Measurements from ENCODE around the gene TTLL9.
"Not testable (repeated sequence)": the region's sequence is repeated elsewhere in the genome, so short reads cannot be mapped to it uniquely, and the experiment has no call there.

Gene TTLL9

GRCh38 chr20:31824554-31825313, 45.7 kb upstream of the TTLL9 start:
- Histone ChIP-seq H3K27me3 (replicated peaks) (no peaks in the 10 kb centered on the region), H3K27ac (no peak overlapping the region), H3K4me3 (ENCODE audit: low read depth, low read length) (no peak overlapping the region), H3K36me3 (replicated peaks) (no peaks in the 10 kb centered on the region)
- in situ Hi-C loops (cut with HindIII; ENCODE audit: low pct_ligation_motif_present, low sequenced_read_pairs), result no loop called here
- TF ChIP-seq, protein P1, sequence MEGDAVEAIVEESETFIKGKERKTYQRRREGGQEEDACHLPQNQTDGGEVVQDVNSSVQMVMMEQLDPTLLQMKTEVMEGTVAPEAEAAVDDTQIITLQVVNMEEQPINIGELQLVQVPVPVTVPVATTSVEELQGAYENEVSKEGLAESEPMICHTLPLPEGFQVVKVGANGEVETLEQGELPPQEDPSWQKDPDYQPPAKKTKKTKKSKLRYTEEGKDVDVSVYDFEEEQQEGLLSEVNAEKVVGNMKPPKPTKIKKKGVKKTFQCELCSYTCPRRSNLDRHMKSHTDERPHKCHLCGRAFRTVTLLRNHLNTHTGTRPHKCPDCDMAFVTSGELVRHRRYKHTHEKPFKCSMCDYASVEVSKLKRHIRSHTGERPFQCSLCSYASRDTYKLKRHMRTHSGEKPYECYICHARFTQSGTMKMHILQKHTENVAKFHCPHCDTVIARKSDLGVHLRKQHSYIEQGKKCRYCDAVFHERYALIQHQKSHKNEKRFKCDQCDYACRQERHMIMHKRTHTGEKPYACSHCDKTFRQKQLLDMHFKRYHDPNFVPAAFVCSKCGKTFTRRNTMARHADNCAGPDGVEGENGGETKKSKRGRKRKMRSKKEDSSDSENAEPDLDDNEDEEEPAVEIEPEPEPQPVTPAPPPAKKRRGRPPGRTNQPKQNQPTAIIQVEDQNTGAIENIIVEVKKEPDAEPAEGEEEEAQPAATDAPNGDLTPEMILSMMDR (IDR thresholded peaks at IDR 0.05; ENCODE audit: low read depth, low read length, missing control alignments), result no peak
- DNase-seq, result no peak

GRCh38 chr20:31826074-31826473, 44.4 kb upstream of the TTLL9 start:
- DNase-seq, result no peak
- H3K36me3 ChIP-seq (replicated peaks), result no peaks in the 10 kb centered on the region
- TF ChIP-seq, protein P1 (IDR thresholded peaks at IDR 0.05; ENCODE audit: low read depth, low read length, missing control alignments), result no peak
- H3K27me3 ChIP-seq (replicated peaks), result no peaks in the 10 kb centered on the region
- in situ Hi-C loops (cut with HindIII; ENCODE audit: low pct_ligation_motif_present, low sequenced_read_pairs), result no loop called here
- no peak overlapping the region for H3K27ac ChIP-seq
- no peak overlapping the region for H3K4me3 ChIP-seq (ENCODE audit: low read depth, low read length)

DNA sequence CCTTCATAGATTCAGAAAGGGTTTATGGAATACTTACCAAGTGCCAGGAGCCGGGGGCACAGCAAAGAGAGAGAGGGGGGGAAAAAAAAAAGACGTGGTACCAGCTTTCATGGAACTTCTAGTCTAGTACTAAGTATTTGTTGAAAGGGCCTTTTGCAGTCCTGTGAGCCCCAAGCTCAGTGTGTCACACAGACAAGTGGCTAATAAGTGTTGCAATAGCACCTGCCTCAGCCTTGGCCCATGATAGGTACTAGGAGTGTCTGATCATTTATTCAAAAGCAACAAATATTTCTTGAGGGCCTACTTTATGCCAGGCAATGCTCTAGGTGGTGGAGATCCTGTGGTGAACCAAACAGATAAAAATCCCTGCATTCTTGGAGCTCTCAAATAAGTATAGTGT, 43.4 kb upstream of the TTLL9 start:
- TF ChIP-seq, protein P1 (IDR thresholded peaks at IDR 0.05; ENCODE audit: low read depth, low read length, missing control alignments), result no peak
- Histone ChIP-seq H3K27ac (no peak overlapping the region), H3K27me3 (replicated peaks) (no peaks in the 10 kb centered on the region), H3K4me3 (ENCODE audit: low read depth, low read length) (no peak overlapping the region), H3K36me3 (replicated peaks) (no peaks in the 10 kb centered on the region)
- in situ Hi-C loops (cut with HindIII; ENCODE audit: low pct_ligation_motif_present, low sequenced_read_pairs), result no loop called here
- DNase-seq, result no peak

- H3K27me3 ChIP-seq (replicated peaks); H3K27ac ChIP-seq; H3K36me3 ChIP-seq (replicated peaks); DNase-seq; in situ Hi-C loops (cut with HindIII; ENCODE audit: low pct_ligation_motif_present, low sequenced_read_pairs); H3K4me3 ChIP-seq (ENCODE audit: low read depth, low read length): not testable (repeated sequence)
Measured at GRCh38 chr20:31828016-31828415, 42.4 kb upstream of the TTLL9 start.

DNA sequence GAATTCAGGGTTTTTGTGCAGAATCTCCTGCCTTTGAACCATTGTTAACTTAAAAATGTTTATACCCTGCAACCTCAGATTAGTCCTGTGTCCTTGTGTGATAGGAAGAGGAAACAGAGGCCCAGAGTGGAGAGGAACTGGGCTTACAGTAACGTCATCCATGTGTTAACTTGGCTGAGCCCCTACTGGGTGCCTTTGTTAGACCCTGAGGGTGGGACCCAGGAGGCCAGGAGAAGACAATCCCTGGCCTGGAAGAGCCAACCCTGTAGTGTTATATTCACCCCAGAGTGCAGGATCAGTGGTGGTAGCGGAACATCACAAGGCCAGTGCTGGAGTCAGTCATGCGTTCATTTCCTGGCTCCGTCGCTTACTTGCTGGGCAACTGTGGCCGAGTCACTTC, 40.7 kb upstream of the TTLL9 start:
- TF ChIP-seq, protein P1 (IDR thresholded peaks at IDR 0.05; ENCODE audit: low read depth, low read length, missing control alignments), result no peak
- H3K27ac ChIP-seq, result no peak overlapping the region
- in situ Hi-C loops (cut with HindIII; ENCODE audit: low pct_ligation_motif_present, low sequenced_read_pairs), result no loop called here
- no peaks in the 10 kb centered on the region for H3K36me3 ChIP-seq (replicated peaks)
- no peak for DNase-seq
- H3K4me3 ChIP-seq (ENCODE audit: low read depth, low read length), result no peak overlapping the region
- H3K27me3 ChIP-seq (replicated peaks), result no peaks in the 10 kb centered on the region

GRCh38 chr20:31830406-31830981, 39.9 kb upstream of the TTLL9 start:
- in situ Hi-C loops (cut with HindIII; ENCODE audit: low pct_ligation_motif_present, low sequenced_read_pairs), result no loop called here
- TF ChIP-seq, protein P1 (IDR thresholded peaks at IDR 0.05; ENCODE audit: low read depth, low read length, missing control alignments), result no peak
- DNase-seq, result no peak

More at GRCh38 chr20:31830406-31830981, 39.9 kb upstream of the TTLL9 start:
- no peaks in the 10 kb centered on the region for H3K36me3 ChIP-seq (replicated peaks)
- H3K27ac ChIP-seq, result no peak overlapping the region
- no peak overlapping the region for H3K4me3 ChIP-seq (ENCODE audit: low read depth, low read length)
- no peaks in the 10 kb centered on the region for H3K27me3 ChIP-seq (replicated peaks)

All from brain microvascular endothelial cell (primary cell).